Liver (tissue), 9 donors: Measurements from ENCODE around the gene UGT1A5. TPM values are rescaled to one million over a fixed set of nuclear protein-coding genes. Genes with fewer than 3 reads are reported as not detected.
A peak's percentile ranks its signal among the peaks of the same experiment; 100 is the strongest.

Experiments
- DNase-seq: peaks from one replicate; pipeline ENCODE4 v3.0.0-alpha.2; 2017; ENCODE audit warnings: low spot score
- H3K27ac ChIP-seq, 2 donors: one replicate each; pipeline ENCODE4 v1.7.0; 2013; ENCODE audit warnings: inconsistent platforms in 2 of 2, low read length in 2 of 2, control low read depth in 1 of 2, low read depth in 1 of 2, mild to moderate bottlenecking in 1 of 2
- H3K27me3 ChIP-seq, 4 donors: one replicate each; pipeline versions ENCODE4 v1.6.1 to v1.7.0; 2013; ENCODE audit warnings: low read length in 3 of 4, inconsistent platforms in 1 of 4, mild to moderate bottlenecking in 1 of 4, moderate library complexity in 1 of 4; ENCODE audit not compliant: control insufficient read depth in 4 of 4, insufficient read depth in 4 of 4
- H3K36me3 ChIP-seq, 4 donors: one replicate each; pipeline versions ENCODE4 v1.6.1 to v1.7.0; 2013; ENCODE audit warnings: low read length in 3 of 4, mild to moderate bottlenecking in 3 of 4, low read depth in 1 of 4, moderate library complexity in 1 of 4; ENCODE audit not compliant: control insufficient read depth in 4 of 4, insufficient read depth in 3 of 4
- H3K4me1 ChIP-seq, 4 donors: one replicate each; pipeline versions ENCODE4 v1.6.1 to v1.7.0; 2013; ENCODE audit warnings: low read length in 3 of 4, mild to moderate bottlenecking in 3 of 4, moderate library complexity in 1 of 4; ENCODE audit not compliant: control insufficient read depth in 4 of 4, insufficient read depth in 4 of 4
- H3K4me3 ChIP-seq, 3 donors: one replicate each; pipeline versions ENCODE4 v1.6.1 to v1.7.0; 2013; ENCODE audit warnings: low read length in 3 of 3, control low read depth in 1 of 3, low read depth in 1 of 3, mild to moderate bottlenecking in 1 of 3
- H3K9ac ChIP-seq, 2 donors: one replicate each; pipeline ENCODE4 v1.7.0; 2013; ENCODE audit warnings: low read length in 2 of 2, mild to moderate bottlenecking in 2 of 2, moderate library complexity in 2 of 2, control low read depth in 1 of 2, low read depth in 1 of 2
- H3K9me3 ChIP-seq, 4 donors: one replicate each; pipeline versions ENCODE4 v1.6.1 to v1.7.0; 2013; ENCODE audit warnings: low read length in 3 of 4; ENCODE audit not compliant: control insufficient read depth in 4 of 4
- ATF3 ChIP-seq: IDR thresholded peaks from 2 replicates; pipeline ENCODE4 v1.6.1; 2016; ENCODE audit warnings: antibody characterized with exemption
- CTCF ChIP-seq: fragments of 150-350 bp; IDR thresholded peaks from 2 replicates; pipeline ENCODE4 v1.5.1; 2017; ENCODE audit warnings: improper control_type of control experiment, low read depth, low read length; ENCODE audit not compliant: missing input control
- EGR1 ChIP-seq, 2 donors: IDR thresholded peaks; 2 replicates each; pipeline ENCODE4 v1.6.1; 2016 to 2018; ENCODE audit warnings: antibody characterized with exemption in 2 of 2, low read depth in 2 of 2
- FOXA1 ChIP-seq: IDR thresholded peaks from 2 replicates; pipeline ENCODE4 v1.6.1; 2016; ENCODE audit warnings: antibody characterized with exemption
- FOXA2 ChIP-seq: IDR thresholded peaks from 2 replicates; pipeline ENCODE4 v1.6.1; 2016; ENCODE audit warnings: antibody characterized with exemption
- GABPA ChIP-seq, 2 donors: IDR thresholded peaks in 1 of 2; conservative IDR thresholded peaks in 1 of 2; 2 replicates each; pipeline ENCODE4 v1.6.1; 2016; ENCODE audit warnings: antibody characterized with exemption in 2 of 2, mild to moderate bottlenecking in 1 of 2, moderate library complexity in 1 of 2
- HNF4A ChIP-seq, 2 donors: conservative IDR thresholded peaks; 2 replicates each; pipeline ENCODE4 v1.6.1; 2016; ENCODE audit warnings: antibody characterized with exemption in 2 of 2, mild to moderate bottlenecking in 2 of 2
- HNF4G ChIP-seq: IDR thresholded peaks from 2 replicates; pipeline ENCODE4 v1.6.1; 2016; ENCODE audit warnings: antibody characterized with exemption
- JUND ChIP-seq, 2 donors: IDR thresholded peaks; 2 replicates each; pipeline ENCODE4 v1.6.1; 2016; ENCODE audit warnings: antibody characterized with exemption in 2 of 2
- MAX ChIP-seq: IDR thresholded peaks from 2 replicates; pipeline ENCODE4 v1.6.1; 2016; ENCODE audit warnings: antibody characterized with exemption
- NR2F2 ChIP-seq: IDR thresholded peaks from 2 replicates; pipeline ENCODE4 v1.6.1; 2016; ENCODE audit warnings: antibody characterized with exemption
- RAD21 ChIP-seq, 2 donors: IDR thresholded peaks; 2 replicates each; pipeline ENCODE4 v1.6.1; 2016; ENCODE audit warnings: antibody characterized with exemption in 2 of 2, mild to moderate bottlenecking in 2 of 2
- REST ChIP-seq: IDR thresholded peaks from 2 replicates; pipeline ENCODE4 v1.6.1; 2016; ENCODE audit warnings: antibody characterized with exemption, mild to moderate bottlenecking
- RXRA ChIP-seq, 2 donors: IDR thresholded peaks; 2 replicates each; pipeline ENCODE4 v1.6.1; 2017 to 2018; ENCODE audit warnings: antibody characterized with exemption in 2 of 2, mild to moderate bottlenecking in 1 of 2
- SP1 ChIP-seq: IDR thresholded peaks from 2 replicates; pipeline ENCODE4 v1.6.1; 2018; ENCODE audit warnings: antibody characterized with exemption, mild to moderate bottlenecking
- TAF1 ChIP-seq: conservative IDR thresholded peaks from 2 replicates; pipeline ENCODE4 v1.6.1; 2016; ENCODE audit warnings: antibody characterized with exemption, mild to moderate bottlenecking
- YY1 ChIP-seq: IDR thresholded peaks from 2 replicates; pipeline ENCODE4 v1.6.1; 2016; ENCODE audit warnings: antibody characterized with exemption, mild to moderate bottlenecking
- WGBS: extraction: QIAGEN DNeasy Blood & Tissue Kit; methylation state at CpG from one replicate; pipeline ENCODE4 v1.1.7; 2013; 5-methylcytosine and 5-hydroxymethylcytosine counted together
- polyA plus RNA-seq, 2 donors: library from polyadenylated mRNA; stranded (reverse) in 1 of 2; unstranded in 1 of 2; fragments of 200-250 nt in 1 of 2; fragments of >200 nt in 1 of 2; fragmentation: Nextera tagmentation in 1 of 2; extraction: Ambion mirVana in 1 of 2; gene quantifications; one replicate each; pipeline versions ENCODE4 v1.2.1 to v1.2.3, GENCODE V29; 2013 to 2015
- total RNA-seq, 2 donors: library from RNA; depleted of rRNA; stranded (reverse); fragments of >200 nt; gene quantifications; one replicate each; pipeline ENCODE4 v1.2.3, GENCODE V29; 2014
- TF ChIP-seq, protein P1 (sequence below): IDR thresholded peaks from 2 replicates; pipeline ENCODE4 v1.6.1; 2016; ENCODE audit warnings: antibody characterized with exemption
- donor health status: healthy.
- donor health status: healthy.
- donor health status: healthy.
- donor health status: healthy.
- donor health status: healthy.

Gene UGT1A5
- total and polyA plus RNA-seq, 4 donors = 0.14 to 1.8 (median 1.6) TPM; not detected in 1

DNA sequence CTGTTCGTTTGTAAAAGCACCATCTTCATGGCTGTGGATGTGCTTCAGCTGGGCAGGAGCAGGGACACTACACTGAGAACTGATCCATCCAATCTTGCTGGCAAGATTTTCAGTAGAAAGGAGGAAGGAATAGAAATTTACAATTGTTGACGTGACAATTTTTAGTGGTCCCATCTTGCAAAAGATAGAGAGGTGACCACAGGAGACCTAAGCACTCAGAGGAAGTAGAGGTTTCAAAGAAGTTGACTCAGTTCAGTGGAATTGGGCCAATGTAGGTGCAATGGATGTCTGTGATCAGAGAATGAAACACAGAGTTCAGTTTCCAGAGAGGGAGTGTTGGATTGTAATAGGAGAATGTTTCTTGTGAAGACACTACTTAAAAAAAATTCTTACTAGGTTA, 1.4 kb downstream of the UGT1A5 start:
- Histone ChIP-seq H3K4me1 (peaks cover 10 to 31% (median 19%) of the 10 kb centered on the region in 4 donors), H3K9ac (no peak overlapping the region), H3K9me3 (no peaks in the 10 kb centered on the region), H3K4me3 (no peak overlapping the region), H3K36me3 (no peaks in the 10 kb centered on the region), H3K27me3 (no peaks in the 10 kb centered on the region), H3K27ac (no peak overlapping the region)
- DNase-seq = no peak
- 82% methylated on average over 2 of the region's 2 CpGs for WGBS
- TF ChIP-seq MAX (no peak), RAD21 (IDR thresholded peaks at IDR 0.05) (no peak), CTCF (no peak)

DNA sequence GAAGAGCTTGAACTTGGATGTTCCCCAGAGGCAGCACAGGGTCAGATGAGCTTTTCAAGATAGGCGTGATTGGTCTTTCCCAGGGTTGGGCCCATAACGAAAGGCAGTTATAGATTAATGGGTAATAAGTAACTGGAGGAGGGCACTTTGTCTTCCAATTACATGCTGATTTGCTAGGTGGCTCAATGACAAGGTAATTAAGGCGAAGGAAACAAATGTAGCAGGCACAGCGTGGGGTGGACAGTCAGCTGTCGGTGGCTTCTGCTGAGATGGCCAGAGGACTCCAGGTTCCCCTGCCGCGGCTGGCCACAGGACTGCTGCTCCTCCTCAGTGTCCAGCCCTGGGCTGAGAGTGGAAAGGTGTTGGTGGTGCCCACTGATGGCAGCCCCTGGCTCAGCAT, 5.8 kb downstream of the UGT1A5 start, which contains the start of gene UGT1A4:
Gene UGT1A4 (plus strand): TSS at position 185 of the 400 bp plus-strand sequence. CDS start 85 bp downstream, at position 270.
- no peaks in the 10 kb centered on the region for H3K27me3 ChIP-seq
- peak within 1 kb of the TSS; percentile 80 to 86 for H3K9ac ChIP-seq
- peak within 1 kb of the TSS; percentile 72 to 89 for H3K27ac ChIP-seq
- no peaks in the 10 kb centered on the region for H3K36me3 ChIP-seq
- peak in 1 of 2 donors; percentile 31 for TF ChIP-seq GABPA (IDR thresholded peaks at IDR 0.05 in 1 of 2, conservative IDR thresholded peaks at IDR 0.05 in 1 of 2)
- peak; percentile 80 to 88 for TF ChIP-seq HNF4A (conservative IDR thresholded peaks at IDR 0.05)
- TF ChIP-seq, protein P1, sequence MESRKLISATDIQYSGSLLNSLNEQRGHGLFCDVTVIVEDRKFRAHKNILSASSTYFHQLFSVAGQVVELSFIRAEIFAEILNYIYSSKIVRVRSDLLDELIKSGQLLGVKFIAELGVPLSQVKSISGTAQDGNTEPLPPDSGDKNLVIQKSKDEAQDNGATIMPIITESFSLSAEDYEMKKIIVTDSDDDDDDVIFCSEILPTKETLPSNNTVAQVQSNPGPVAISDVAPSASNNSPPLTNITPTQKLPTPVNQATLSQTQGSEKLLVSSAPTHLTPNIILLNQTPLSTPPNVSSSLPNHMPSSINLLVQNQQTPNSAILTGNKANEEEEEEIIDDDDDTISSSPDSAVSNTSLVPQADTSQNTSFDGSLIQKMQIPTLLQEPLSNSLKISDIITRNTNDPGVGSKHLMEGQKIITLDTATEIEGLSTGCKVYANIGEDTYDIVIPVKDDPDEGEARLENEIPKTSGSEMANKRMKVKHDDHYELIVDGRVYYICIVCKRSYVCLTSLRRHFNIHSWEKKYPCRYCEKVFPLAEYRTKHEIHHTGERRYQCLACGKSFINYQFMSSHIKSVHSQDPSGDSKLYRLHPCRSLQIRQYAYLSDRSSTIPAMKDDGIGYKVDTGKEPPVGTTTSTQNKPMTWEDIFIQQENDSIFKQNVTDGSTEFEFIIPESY = peak; percentile 59
- peak; percentile 96 for TF ChIP-seq TAF1
- peak; percentile 83 for TF ChIP-seq YY1
- peak; percentile 89 for TF ChIP-seq SP1
- peak; percentile 59 for TF ChIP-seq HNF4G
- peak; percentile 77 for TF ChIP-seq MAX
- peak; percentile 31 for TF ChIP-seq NR2F2
- peak; percentile 98 for TF ChIP-seq RXRA (IDR thresholded peaks at IDR 0.05)
- TF ChIP-seq ATF3 = no peak
- no peak for TF ChIP-seq CTCF
- peak; percentile 66 to 81 for TF ChIP-seq JUND (IDR thresholded peaks at IDR 0.05)
- peak; percentile 75 for TF ChIP-seq FOXA2
- peak in 1 of 2 donors; percentile 50 for TF ChIP-seq EGR1 (IDR thresholded peaks at IDR 0.05; ENCODE audit: low read depth in 2 of 2)
- peak; percentile 74 for TF ChIP-seq FOXA1
- TF ChIP-seq REST = peak; percentile 93
- peak; percentile 60 to 66 for TF ChIP-seq RAD21 (IDR thresholded peaks at IDR 0.05)
- WGBS = 34% methylated on average over 7 of the region's 7 CpGs
- H3K4me3 ChIP-seq = peak within 1 kb of the TSS; percentile 67 to 98 (median 81)
- H3K9me3 ChIP-seq = no peaks in the 10 kb centered on the region
- DNase-seq = no peak
- H3K4me1 ChIP-seq = peaks cover 7 to 20% (median 12%) of the 10 kb centered on the region in 4 donors
